ENCODE results near the gene TMOD4. TPM values are rescaled to one million over a fixed set of nuclear protein-coding genes. Genes with fewer than 3 reads are reported as not detected.

The TMOD4 gene
- total and polyA plus RNA-seq, 9 of the 15 experiments (the other 6 are each of a cell fraction or from before 2014, with no cell fraction given), result 0.18 to 1.8 (median 1.1) TPM; not detected in 1

DNA sequence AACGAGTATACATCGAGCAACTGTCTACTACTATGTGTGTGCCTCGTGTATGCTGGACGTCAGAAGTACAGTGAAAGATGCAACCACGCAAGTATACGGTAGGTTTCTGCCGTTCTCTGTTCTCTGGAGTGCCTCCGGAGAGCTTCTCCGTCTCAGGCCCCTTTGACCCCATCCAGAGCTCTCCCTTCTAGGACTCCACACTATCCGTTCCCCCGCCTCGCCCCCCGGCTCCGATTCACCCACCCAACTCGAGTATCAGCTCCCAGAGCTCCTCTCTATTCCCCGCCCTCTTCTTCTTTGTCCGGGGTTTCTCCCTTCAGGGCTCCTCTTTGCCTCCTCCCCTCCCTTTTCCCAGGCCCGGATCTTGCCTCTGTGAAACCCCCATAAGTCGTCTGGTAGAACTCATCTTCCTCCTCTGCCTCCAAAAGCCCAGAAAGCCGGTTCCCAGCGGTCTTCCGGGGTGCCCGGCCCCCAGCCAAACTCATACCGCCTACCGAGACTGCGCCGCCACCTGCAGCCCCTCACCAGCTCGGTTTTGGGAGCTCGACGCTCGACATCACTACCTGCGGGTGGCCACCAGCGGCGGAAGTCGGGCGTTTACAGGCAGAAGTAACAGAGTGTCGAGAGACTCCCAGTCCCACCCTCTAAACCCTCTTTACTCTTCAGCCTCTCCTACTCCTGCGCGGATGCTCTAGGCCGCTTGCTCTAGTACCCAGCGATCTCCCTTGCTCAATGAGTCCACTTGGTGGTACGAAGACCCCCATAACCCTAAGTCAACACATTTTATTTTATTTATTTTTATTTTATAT is 14.1 kb upstream of the TMOD4 start, which contains the start of gene VPS72 (continued):
- TF ChIP-seq, protein P1, sequence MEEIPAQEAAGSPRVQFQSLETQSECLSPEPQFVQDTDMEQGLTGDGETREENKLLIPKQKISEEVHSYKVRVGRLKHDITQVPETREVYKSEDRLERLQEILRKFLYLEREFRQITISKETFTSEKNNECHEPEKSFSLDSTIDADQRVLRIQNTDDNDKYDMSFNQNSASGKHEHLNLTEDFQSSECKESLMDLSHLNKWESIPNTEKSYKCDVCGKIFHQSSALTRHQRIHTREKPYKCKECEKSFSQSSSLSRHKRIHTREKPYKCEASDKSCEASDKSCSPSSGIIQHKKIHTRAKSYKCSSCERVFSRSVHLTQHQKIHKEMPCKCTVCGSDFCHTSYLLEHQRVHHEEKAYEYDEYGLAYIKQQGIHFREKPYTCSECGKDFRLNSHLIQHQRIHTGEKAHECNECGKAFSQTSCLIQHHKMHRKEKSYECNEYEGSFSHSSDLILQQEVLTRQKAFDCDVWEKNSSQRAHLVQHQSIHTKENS (CRISPR knock-in tag; IDR thresholded peaks at IDR 0.05), result no peak
- TF ChIP-seq, protein P2, sequence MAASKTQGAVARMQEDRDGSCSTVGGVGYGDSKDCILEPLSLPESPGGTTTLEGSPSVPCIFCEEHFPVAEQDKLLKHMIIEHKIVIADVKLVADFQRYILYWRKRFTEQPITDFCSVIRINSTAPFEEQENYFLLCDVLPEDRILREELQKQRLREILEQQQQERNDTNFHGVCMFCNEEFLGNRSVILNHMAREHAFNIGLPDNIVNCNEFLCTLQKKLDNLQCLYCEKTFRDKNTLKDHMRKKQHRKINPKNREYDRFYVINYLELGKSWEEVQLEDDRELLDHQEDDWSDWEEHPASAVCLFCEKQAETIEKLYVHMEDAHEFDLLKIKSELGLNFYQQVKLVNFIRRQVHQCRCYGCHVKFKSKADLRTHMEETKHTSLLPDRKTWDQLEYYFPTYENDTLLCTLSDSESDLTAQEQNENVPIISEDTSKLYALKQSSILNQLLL (CRISPR knock-in tag; IDR thresholded peaks at IDR 0.05; ENCODE audit: borderline replicate concordance), result no peak
- peak; percentile 88 to 92 for TF ChIP-seq MAZ (CRISPR knock-in tag; conservative IDR thresholded peaks at IDR 0.05 in 1 of 2, IDR thresholded peaks at IDR 0.05 in 1 of 2)
- TF ChIP-seq SLC30A9 (CRISPR knock-in tag; IDR thresholded peaks at IDR 0.05), result no peak
- TF ChIP-seq SIRT6 (IDR thresholded peaks at IDR 0.05; ENCODE audit: low read depth, low read length), result no peak
- no peak for TF ChIP-seq MAFF (IDR thresholded peaks at IDR 0.05; ENCODE audit: low read length)
- no peak for TF ChIP-seq PPARD (CRISPR knock-in tag; IDR thresholded peaks at IDR 0.05)
- TF ChIP-seq, protein P3, sequence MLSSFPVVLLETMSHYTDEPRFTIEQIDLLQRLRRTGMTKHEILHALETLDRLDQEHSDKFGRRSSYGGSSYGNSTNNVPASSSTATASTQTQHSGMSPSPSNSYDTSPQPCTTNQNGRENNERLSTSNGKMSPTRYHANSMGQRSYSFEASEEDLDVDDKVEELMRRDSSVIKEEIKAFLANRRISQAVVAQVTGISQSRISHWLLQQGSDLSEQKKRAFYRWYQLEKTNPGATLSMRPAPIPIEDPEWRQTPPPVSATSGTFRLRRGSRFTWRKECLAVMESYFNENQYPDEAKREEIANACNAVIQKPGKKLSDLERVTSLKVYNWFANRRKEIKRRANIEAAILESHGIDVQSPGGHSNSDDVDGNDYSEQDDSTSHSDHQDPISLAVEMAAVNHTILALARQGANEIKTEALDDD (IDR thresholded peaks at IDR 0.05), result no peak
- no peak for TF ChIP-seq ZNF507 (tag; conservative IDR thresholded peaks at IDR 0.05)
- no peak for TF ChIP-seq TFAM (CRISPR knock-in tag; conservative IDR thresholded peaks at IDR 0.05)
- peak; percentile 67; the same call in 1 of the 2 replicates for TF ChIP-seq JUND (IDR thresholded peaks at IDR 0.05; ENCODE audit: borderline replicate concordance, low read depth, low read length)
- TF ChIP-seq JUND (tag; IDR thresholded peaks at IDR 0.05; ENCODE audit: borderline replicate concordance, low read depth, low read length), result peak; percentile 36; the same call in 1 of the 3 replicates
- TF ChIP-seq ZNF586 (CRISPR knock-in tag; conservative IDR thresholded peaks at IDR 0.05), result no peak; the same call in 1 of the 2 replicates
- TF ChIP-seq ZZZ3 (IDR thresholded peaks at IDR 0.05), result 0 out of 2 replicates have a peak, but pooled peaks have one; percentile 38
- no peak for TF ChIP-seq SETDB1 (IDR thresholded peaks at IDR 0.05; ENCODE audit: low read length)
- no peak for TF ChIP-seq CREBBP (IDR thresholded peaks at IDR 0.05; ENCODE audit: low read depth, low read length)
- TF ChIP-seq POLR2G (IDR thresholded peaks at IDR 0.05; ENCODE audit: low read depth, low read length), result peak; percentile 89
- no peak for TF ChIP-seq TEAD2 (tag; IDR thresholded peaks at IDR 0.05)
- TF ChIP-seq, protein P4, sequence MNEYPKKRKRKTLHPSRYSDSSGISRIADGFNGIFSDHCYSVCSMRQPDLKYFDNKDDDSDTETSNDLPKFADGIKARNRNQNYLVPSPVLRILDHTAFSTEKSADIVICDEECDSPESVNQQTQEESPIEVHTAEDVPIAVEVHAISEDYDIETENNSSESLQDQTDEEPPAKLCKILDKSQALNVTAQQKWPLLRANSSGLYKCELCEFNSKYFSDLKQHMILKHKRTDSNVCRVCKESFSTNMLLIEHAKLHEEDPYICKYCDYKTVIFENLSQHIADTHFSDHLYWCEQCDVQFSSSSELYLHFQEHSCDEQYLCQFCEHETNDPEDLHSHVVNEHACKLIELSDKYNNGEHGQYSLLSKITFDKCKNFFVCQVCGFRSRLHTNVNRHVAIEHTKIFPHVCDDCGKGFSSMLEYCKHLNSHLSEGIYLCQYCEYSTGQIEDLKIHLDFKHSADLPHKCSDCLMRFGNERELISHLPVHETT (CRISPR knock-in tag; conservative IDR thresholded peaks at IDR 0.05 in 1 of 2, IDR thresholded peaks at IDR 0.05 in 1 of 2), result peak in 1 of 2 experiments; percentile 79; a peak in 1 of 4 replicates
- no peak for TF ChIP-seq CBX5 (IDR thresholded peaks at IDR 0.05; ENCODE audit: borderline replicate concordance, low read depth)
- peak in 1 of 2 experiments; percentile 67; a peak in 2 of 4 replicates for TF ChIP-seq HDAC1 (IDR thresholded peaks at IDR 0.05)
